GM12892 (cell line): Measurements from ENCODE around the gene PYROXD2. TPM values are rescaled to one million over a fixed set of nuclear protein-coding genes. Genes with fewer than 3 reads are reported as not detected.

Experiments used
- DNase-seq: peaks from one replicate; pipeline ENCODE4 v3.0.0; 2011; ENCODE audit not compliant: insufficient read length
- FAIRE-seq: peaks from 2 replicates; lab custom pipeline; 2011; peaks lifted over from hg19 to GRCh38; lab: Jason Lieb, UNC
- POLR2A ChIP-seq: IDR thresholded peaks from 2 replicates; pipeline ENCODE4 v1.6.1; 2011; ENCODE audit warnings: low read depth, low read length, control low read depth
- POLR2AphosphoS5 ChIP-seq: IDR thresholded peaks from 2 replicates; pipeline ENCODE4 v1.6.1; 2011; ENCODE audit warnings: low read depth, low read length, control low read depth
- TAF1 ChIP-seq: IDR thresholded peaks from 2 replicates; pipeline ENCODE4 v1.6.1; 2011; ENCODE audit warnings: low read depth, mild to moderate bottlenecking, control low read depth, low read length, borderline replicate concordance
- polyA plus RNA-seq: library from polyadenylated mRNA; unstranded; fragments of >200 nt; gene quantifications from one replicate; pipeline ENCODE4 v1.2.1, GENCODE V29; 2012; ENCODE audit warnings: missing spikeins, inconsistent platforms; ENCODE audit not compliant: missing spikeins

PYROXD2 gene
- polyA plus RNA-seq, result 3.4 TPM

DNA sequence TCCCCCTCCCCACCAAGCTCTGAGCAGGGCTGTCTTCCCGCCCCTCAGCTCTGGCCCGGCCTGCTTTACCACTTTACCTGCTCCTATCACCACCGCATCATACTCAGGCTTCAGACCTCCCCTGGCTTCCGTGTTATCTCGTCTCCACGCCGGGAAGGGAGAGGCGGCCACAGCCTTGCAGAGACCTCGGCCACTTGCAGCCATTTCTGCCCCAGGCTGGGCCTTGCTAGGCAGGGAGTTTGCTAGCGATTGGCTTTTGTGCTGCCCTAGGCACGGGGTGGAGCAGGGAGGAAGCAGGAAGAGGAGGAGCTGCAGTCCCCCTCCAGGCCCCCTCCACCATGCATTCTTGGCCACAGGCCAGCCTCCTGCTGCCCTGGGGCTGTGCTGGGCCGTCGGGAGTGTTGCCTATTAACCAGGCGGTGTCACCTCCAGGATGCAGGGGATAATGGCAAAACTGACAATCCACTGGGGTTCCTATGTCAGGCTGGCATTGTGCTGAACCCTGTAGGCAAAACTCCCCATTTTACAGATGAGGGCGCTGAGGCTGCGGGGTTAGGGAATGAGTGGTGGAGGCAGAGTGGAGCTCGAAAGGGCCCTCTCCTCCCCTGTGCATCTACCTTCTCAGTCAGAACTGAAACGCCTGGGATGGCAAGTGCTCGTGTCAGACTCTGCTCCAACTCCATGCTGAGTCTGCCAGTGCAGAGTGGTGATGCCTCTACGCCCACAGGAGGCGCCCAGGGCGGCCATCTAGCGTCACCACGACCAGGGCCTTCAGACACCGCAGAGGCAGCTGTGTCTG, at the start of gene PYROXD2:
PYROXD2 (minus strand) TSS at position 251 of the 799 bp plus-strand sequence; CDS start at position 204, 47 bp downstream.
- FAIRE-seq (no peak), DNase-seq (no peak)
- no peak for TF ChIP-seq TAF1
- TF ChIP-seq POLR2AphosphoS5, result no peak
- TF ChIP-seq POLR2A, result no peak

DNA sequence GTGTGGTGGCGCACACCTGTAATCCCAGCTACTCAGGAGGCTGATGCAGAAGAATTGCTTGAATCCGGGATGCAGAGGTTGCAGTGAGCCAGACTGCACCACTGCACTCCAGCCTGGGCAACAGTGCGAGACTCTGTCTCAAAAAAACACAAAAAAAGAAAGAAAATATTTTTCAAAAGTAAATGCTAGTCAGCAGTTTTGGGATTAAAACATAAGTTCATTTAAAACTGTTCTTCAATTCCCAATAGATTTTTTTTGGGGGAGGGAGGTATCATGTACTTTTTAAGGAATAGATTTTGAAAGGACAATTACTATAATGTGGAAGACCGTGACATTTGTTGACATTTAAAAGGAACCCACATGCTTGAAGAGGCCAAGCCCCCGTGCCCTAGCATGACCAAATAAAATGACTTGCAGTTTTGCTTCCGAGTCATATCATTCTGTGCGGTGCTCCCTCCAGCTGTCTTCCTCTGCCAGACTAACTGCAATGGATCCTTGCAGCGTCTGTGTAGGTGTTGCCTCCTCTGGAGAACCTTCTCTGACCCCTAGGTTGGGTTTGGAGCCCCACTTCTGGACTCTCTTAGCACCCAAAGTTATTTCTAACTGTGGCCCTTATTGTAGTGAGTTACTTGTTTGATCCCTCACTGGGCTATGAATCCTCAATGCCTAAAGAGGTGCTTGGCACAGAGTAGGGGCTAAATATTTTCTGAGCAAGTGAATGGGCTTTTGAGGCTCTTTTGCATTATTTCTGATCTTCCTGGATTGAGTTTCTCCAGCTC, 49.2 kb upstream of the PYROXD2 start:
- no peak for FAIRE-seq
- DNase-seq, result no peak
- no peak for TF ChIP-seq POLR2A

DNA sequence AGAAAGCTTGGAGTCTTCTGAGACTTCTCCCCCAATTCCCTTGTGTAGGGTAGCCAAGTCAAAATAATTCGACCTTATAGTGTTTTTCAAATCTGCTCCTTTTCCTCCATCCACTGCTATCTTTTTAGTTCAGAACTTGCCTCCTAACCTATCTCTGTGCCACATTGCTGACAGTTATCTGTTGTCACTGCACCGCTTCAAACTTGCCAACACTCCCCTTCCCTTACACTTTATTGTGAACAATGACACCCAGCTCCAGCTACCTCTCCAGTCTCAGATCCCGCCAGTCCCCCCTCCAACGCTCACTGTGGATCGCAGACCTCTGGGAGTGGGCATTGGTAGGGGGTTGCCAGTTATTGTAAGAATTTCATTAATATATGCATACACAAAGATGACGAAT, 48.0 kb upstream of the PYROXD2 start:
- DNase-seq (no peak), FAIRE-seq (no peak)
- TF ChIP-seq POLR2A (no peak), TAF1 (no peak), POLR2AphosphoS5 (no peak)

DNA sequence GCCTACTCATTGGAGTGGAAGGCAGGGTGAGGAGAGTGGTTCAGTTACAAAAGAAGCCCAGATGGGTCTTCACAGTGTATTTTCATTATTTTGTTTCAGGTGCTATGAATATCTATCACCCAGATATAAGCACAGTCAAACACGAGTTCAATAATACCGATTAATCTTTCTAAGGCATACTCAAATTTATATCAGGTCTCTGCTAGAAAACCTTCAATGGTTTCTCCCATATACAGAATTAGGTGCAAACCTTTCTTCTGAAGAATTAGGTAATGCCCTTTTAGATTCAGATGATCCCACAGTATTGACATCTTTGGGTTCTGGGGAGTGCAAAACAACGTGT, 46.5 kb upstream of the PYROXD2 start:
- FAIRE-seq (no peak), DNase-seq (no peak)
- TF ChIP-seq POLR2A (no peak), TAF1 (no peak), POLR2AphosphoS5 (no peak)

DNA sequence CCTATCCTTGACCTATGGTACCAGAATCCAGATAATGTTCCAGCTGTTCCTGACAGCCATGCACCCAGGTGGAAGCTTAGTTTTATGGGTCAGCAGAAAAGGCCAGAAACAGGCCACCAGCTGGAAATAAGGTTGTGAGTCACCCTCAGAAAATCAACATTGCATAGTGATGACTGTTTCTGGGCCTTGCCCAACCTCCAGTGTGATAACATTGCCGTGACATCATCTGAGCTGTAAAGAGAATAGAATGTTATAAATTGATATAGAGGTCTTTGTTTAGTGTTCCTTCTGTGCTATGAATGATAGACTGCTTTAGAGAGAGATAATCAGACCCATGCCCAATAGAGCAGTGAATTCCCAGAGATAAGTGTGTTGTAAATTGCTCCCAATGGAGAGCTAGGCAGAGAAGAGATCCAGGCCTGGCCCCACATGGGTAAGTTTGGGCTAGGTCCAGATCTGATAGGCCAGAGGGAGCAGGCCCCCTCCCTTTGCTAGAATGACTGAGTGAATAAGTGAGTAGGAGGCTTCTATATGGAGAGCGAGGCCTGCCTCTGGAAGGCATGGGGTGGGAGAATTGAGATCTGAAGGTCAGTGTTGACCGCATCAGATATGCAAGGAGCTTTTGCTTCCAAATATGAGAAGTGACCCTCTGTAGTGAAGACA, 46.0 kb upstream of the PYROXD2 start:
- TF ChIP-seq POLR2AphosphoS5 (no peak), POLR2A (no peak), TAF1 (no peak)
- DNase-seq (no peak), FAIRE-seq (no peak)

DNA sequence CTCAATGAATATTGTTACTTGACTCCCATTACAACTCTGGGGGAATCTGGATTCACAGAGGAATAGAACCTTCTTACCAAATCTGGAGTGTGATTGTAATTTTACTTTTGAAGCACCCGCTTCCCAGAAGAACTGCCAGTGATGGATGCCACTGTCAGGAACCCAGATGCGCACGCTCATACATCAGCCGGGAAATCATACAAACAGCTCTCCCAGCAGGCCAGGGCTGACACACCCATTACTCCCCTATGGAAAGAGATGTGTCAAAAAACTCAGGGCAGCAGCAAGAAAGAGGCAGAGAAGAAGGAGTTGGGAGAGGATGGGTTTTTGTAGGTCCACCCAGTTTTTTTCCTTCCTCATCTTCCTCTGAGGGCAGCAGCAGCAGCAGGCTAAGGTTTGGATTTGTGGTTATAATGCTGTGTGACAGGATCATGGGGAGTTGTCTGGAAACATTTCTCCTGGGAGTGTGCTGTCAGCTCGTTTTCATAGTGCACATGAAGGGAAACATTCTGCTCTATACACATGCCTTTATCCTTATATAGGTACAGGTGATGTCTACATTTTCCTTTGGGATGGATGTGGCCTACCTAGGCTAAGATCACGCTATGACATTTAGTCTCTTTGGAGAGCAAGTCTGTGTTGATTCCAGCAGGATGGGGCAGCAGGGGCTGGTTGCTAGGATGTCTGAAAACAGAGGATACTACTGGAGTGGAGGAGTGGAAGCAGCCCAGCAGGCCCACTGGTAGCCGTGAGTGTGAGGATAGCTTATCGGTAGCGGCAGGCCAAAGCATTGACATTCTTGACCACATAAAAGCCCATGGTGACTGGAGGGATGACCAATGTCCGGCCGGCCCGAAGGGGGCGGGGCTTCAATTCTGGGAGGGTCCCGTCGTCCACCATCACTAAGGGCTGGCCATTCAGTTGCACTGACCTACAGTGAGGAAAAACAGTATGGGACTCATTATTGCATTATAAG, 44.1 kb upstream of the PYROXD2 start:
- DNase-seq (no peak), FAIRE-seq (no peak)
- TF ChIP-seq TAF1 (no peak), POLR2AphosphoS5 (no peak), POLR2A (no peak)

DNA sequence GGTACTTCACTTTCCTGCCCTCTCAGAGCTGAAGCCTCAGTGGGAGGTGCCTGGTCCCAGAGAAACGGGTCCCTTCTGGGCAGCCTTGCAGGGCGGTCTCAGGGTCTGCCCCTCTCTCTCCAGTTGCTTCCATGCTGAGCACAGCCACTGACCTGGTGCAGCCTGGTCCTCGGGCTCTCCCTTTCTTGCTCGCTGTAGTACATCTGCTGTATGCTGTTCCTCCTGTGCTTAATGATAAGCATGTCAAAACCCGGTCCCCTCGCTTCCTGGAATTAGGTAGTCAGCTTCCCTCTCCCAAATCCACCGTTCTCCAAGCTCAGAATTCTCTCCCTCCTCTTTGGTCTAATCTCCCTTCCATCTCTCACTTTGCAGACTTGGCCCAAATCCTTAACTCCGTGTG, 42.7 kb upstream of the PYROXD2 start:
- FAIRE-seq (no peak), DNase-seq (no peak)
- TF ChIP-seq TAF1 (no peak), POLR2AphosphoS5 (no peak), POLR2A (no peak)

DNA sequence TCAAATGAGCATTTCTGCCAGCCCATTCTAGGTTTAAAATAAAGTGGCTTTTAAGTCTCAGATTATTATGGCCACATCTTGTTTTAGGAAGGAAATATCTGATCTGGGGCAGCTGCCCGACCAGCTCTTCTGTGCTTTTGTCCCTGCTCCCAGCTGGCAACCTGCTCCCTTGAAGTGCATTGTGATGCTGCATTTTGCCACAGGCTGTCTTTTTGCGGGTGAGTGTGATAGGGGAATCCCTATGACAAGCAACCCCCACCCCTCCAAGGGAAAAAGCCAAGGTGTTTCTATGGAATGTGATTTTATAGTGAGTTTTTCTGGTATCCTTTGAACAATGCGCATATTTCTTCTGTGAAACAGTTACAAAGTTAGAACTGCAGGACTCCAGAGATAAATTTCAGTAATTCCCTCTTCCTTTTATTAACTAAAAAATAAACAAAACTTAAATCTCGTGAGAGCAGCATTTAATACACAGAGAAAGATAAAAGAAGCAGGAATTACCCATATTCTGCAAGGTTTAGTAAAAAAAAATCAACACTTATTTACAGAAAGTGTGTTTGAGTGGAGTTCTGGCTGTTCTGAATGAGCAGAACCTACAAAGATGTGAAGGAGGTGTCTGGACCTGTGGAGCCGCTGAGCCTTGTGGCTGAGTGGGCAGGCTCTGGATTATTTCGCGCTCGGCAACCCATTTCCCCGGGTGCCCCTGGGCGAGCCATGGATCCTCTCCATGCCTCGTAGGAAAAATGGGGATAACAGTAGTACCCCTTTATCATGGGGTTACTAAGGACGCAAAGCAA, 41.9 kb upstream of the PYROXD2 start:
- DNase-seq (no peak), FAIRE-seq (no peak)
- no peak for TF ChIP-seq POLR2AphosphoS5
- TF ChIP-seq POLR2A, result no peak
- TF ChIP-seq TAF1, result no peak

DNA sequence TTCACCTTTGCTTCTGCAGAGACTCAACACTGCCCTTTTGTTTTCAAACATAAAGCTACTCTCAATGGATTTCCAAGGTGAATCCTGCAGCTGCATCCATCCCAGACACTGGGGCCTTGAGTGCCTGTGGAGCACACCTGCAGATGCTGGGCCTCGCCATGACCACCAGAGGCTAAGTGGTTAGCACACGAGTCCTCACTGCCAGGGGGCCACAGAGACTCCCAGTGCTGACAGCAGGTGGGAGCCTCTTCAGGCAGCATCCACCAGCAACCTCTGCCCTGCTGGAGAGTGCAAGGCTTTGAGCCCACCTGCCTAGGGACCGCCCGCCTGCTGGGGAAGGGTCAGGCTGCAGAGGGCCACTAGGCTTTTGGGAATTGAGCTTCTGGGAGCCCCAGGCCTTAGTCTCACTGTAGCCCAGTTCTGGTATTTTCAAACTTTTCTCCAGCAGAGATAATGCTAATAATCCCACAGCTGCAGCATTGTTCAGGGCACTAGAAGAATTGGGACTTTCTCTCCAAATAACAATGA, 41.1 kb upstream of the PYROXD2 start:
- FAIRE-seq, result no peak
- DNase-seq, result no peak
- no peak for TF ChIP-seq POLR2AphosphoS5
- no peak for TF ChIP-seq POLR2A
- no peak for TF ChIP-seq TAF1

DNA sequence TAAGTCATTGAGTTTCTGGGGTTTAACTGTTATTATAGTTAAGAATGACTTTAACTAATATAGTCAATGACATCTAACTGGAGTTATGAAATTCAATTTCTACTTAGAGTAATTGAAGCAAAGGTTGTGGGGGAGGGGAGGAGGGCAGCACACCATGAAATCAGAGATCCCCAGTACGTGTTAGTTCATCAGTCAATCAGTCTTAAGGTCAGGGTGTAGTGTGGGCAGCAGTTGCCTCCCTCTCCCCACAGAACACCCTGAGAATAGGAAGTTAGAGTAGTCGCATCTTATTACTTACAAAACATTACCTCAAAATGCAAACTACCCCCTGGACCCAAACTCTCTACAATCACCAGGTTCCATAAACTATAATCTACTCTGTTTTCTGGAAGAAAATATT, 38.7 kb upstream of the PYROXD2 start:
- FAIRE-seq (no peak), DNase-seq (no peak)
- TF ChIP-seq TAF1 (no peak), POLR2AphosphoS5 (no peak), POLR2A (no peak)
